Central memory CD4-positive, alpha-beta T cell (primary cell): ENCODE measurements around the gene PRSS3.
"Not testable (repeated sequence)": the region's sequence is repeated elsewhere in the genome, so short reads cannot be mapped to it uniquely, and the experiment has no call there.

ENCODE experiments used
- DNase-seq: peaks from one replicate; pipeline ENCODE4 v3.0.0; 2022

The PRSS3 gene

DNA sequence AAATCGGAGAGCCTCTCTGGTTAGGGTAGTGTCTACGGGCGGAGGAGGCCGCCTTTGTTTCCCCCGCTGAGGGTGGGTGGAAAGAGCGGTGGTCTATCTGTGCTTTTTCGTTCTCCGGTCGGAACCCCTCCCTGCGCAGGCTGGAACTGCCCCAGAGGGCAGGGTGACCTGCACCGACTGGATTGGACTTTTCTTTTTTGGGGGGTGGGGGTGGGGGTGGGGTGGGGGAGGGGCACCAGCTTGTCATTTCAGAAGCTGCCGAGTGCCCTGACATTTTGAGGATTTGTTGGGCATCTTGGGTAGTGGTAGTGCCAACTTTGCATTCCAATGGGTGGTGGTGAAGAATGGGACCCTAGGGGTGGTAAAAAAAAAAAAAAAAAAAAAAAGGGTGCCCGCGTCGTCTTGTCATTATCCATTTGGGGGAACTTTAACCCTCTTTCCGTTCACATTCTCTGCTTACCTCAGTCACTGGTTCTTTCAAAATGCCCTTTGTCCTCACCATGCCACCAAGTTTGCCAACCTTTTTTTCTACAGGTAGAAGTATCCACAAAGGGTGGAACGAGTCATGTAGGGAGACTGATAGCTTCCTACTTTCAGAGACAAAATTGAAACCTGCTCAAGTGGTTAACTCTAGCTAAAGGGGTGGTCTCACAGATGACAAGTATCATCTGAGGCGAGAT is 22.9 kb downstream of the PRSS3 start:
- peak; percentile 3 for DNase-seq

DNA sequence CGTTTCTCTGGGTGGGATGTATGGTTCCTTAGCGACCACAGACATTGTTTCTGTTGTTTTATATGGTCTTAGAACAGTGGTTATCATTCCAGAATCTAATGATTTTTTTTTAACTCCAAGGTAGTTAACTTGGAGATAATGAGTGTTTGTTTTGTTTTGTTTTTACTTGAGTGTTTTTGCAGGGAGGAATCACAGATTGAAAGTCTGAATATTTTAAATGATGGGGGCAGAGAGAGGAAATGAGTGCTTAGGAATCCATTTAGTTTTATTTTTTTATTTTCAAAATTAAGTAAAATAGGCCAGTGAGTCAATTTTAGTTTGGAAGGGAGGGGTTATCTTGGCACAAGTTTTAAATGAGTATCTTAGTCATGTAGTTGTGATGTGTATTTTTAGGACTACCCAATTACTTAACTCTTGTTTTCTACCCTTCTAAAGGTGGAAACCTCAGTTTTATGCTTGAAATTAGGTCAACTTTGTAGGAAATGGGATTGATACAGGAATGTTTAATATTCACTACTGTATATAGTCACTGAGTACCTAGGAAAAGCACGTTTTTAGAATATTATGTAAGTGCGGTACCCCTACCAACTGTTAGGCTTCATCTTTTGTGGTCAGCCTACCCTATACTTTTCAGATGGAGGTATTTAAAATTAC is 23.6 kb downstream of the PRSS3 start:
- DNase-seq = no peak

DNA sequence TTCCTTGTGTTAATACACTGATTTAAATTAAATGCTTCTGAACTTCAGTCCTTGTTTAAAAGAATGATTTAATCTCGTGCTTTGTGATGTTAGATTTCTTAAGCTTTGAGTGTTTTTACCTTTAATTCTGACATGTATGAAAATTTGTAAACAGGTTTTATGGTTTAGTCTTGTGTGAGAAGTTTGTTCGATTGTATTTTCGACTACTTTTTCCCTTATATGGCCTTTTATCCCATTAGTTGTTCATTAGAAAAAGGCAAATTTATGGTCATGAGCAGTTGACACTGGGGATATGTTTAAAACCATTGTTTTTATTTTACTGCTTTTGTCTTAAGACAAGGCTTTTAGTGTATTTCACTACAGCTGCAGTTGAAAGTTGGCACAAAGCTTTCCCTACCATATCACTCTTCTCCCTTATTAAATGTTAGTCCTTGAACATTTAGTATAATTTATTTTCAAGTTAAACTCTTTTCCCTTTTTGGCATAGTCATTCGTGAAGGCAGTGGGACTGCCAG is 24.9 kb downstream of the PRSS3 start:
- no peak for DNase-seq

DNA sequence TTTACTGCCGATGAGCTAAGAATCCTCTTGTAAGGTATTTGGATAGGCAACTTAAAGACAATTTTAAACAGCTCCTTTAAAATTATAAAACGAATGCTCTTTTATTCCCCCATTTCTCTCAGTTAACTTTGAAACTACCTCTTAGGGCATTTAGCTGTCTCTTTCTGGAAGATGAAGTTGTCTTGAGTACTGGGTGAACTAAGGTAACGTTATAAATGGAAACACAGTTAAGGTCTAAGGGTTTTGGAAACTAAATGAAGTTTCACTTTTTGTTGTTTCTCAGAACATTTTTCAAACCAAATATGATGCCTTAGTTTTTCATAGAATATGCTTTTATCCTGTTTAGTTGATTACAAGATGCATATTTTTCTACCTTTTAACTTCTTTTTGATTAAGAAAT is 28.4 kb downstream of the PRSS3 start:
- no peak for DNase-seq

DNA sequence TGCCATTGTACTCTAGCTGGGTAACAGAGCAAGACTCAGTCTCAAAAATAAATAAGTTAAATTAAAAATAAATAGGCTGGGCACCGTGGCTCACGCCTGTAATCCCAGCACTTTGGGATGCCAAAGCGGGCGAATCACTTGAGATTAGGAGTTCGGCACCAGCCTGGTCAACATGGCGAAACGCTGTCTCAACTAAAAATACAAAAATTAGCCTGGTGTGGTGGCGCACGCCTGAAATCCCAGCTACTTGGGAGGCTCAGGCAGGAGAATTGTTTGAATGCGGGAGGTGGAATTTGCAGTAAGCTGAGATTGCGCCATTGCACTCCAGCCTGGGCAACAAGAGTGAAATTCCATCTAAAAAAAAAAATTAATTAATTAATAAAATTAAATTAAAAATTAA is 31.9 kb downstream of the PRSS3 start:
- DNase-seq = not testable (repeated sequence)

DNA sequence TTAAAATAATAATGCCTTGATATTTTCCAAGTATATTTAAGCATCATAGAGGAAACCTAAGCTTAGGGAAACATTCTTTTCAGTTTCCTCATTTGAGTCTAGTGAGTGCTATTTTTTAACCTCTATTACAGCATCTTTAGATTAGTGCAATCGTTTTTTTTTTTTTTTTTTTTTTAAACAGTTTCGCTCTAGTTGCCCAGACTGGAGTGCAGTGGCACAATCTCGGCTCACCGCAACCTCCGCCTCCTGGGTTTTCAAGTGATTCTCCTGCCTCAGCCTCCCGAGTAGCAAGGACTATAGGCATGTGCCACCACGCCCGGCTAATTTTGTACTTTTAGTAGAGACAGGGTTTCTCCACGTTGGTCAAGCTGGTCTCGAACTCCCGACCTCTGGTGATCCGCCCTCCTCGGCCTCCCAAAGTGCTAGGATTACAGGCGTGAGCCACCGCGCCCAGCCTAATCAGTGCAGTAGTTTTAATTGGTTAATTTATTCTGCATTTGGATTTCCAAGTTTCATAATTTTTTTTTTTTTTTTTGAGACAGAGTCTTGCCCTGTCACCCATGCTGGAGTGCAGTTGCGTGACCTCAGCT is 34.4 kb downstream of the PRSS3 start:
- not testable (repeated sequence) for DNase-seq

DNA sequence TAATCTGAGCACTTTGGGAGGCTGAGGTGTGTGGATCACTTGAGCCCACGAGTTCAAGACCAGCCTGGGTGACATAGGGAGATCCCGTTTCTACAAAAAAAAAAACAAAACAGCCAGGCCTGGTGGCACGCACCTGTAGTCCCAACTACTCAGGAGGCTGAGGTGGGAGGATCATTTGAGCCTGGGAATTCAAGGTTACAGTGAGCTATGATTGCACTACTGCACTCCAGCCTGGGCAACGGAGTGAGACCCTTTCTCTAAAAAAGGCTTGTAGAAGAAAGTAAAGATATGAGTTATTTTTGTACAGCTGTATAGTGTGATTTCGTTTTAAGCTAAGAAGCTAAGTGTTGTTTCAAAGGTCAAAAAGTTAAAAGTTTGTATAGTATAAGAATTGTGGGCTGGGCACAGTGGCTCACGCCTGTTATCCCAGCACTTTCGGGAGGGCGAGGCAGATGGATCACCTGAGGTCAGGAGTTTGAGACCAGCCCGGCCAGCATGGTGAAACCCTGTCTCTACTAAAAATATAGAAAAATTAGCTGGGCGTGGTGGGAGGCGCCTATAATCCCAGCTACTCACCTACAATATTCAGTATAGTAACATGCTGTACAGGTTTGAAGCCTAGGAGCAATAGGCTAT is 40.4 kb downstream of the PRSS3 start:
- DNase-seq = no peak

DNA sequence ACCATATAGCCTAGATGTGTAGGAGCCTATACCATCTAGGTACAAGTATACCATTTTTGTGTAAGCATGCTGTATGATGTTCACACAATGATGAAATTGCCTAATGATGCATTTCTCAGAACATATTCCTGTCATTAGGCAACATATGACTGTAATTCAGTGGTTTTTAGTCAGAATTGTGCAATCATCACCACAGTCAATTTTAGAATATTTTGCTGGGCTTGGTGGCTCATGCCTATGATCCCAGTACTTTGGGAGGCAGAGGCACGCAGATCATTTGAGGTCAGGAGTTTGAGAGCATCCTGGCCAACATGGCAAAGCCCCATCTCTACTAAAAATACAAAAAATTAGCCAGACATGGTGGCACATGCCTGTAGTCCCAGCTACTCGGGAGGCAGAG is 40.9 kb downstream of the PRSS3 start:
- not testable (repeated sequence) for DNase-seq

DNA sequence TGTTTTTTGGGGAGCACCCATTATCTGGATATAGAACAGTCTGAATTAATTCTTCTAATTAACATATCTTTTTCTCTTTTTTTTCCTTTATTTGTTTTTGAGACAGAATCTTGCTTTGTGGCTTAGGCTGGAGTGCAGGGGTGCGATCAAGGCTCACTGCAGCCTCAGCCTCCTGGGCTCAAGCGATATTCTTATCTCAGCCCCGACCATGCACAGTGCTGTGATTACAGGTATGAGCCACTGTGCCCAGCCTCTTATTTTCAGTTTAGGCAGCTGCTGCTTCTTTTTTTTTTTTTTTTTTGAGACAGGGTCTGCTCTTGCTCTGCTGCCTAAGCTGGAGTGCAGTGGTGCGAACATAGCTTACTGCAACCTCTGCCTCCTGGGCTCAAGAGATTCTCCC is 41.8 kb downstream of the PRSS3 start:
- DNase-seq = no peak

DNA sequence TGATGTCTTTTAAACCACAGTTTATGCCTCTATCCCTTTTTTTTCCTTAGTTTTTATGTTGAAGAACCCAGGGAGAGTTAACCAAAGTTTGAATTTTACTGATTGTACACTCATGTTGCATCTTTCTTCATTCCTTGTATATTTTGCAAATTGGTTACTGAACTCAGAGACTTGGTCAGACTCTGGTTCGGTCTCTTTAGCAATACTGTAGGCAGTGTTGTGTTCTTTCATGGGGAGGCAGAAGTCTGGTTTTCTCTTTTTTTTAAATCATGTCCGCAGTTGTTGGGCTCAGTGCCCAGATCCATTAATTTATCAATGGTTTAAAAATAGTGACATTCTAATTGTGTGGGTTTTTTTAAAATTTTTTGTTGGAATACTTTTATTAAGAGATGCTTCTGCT is 45.0 kb downstream of the PRSS3 start:
- DNase-seq = no peak

DNA sequence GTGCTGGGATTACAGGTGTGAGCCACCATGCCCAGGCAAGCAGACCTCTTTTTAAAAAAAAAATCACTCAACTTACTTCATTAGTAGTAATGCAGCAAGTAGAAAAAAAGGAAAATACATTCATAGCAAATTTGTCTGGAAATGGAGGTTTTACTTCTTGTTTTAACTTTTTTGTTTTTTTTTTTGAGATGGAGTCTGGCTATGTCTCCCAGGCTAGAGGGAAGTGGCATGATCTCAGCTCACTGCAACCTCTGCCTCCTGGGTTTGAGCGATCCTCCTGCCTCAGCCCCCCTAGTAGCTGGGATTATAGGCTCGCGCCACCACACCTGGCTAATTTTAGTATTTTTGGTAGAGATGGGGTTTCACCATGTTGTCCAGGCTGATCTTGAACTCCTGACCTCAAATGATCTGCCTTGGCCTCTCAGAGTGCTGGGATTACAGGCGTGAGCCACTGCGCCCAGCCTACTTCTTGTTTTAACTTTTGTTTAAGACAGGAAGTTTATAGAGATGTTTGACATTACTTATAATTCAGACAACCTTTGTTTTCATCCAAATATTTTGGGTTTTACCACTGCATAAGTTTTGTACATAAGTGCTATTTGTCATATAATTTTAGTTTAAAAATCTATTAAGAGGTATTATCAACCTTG is 48.1 kb downstream of the PRSS3 start:
- DNase-seq = no peak

DNA sequence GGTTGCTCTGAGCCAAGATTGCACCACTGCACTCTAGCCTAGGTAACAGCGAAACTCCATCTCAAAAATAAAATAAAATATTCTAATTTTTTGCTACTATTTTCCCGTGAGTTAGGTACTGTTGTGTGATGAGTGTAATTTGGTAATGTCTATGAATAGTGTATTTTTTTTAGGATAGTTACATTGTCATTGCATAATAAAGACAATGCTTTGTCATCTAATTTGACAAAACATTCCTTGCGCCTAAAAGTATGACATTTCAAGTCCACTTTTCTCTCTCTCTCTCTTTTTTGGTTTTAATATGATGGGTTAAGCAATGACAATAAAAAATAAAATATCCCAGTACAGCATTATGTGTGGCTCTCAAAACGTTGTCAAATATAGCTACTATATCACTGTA is 50.9 kb downstream of the PRSS3 start:
- DNase-seq = no peak

DNA sequence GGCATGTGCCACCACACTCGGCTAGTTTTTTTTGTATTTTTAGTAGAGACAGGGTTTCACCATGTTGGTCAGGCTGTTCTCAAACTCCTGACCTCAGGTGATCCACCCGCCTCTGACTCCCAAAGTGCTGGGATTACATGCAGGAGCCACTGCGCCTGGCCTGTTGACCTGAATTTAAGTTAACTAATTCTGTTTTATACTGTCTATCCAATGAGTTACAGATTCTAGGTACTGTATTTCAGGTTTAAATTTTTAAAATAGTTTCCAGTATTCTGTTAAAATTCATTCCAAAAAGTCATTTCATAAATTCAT is 52.5 kb downstream of the PRSS3 start:
- not testable (repeated sequence) for DNase-seq
